Cardiac fibroblast (primary cell): ENCODE measurements around the gene DNM3.

Source experiments
- DNase-seq, 2 donors: peaks; one replicate each; pipeline versions ENCODE4 v3.0.0 to v3.0.0-alpha.2; 2010; ENCODE audit warnings: low read depth in 2 of 2
- H3K4me3 ChIP-seq, 2 donors: replicated peaks in 1 of 2; 1 replicate in 1 of 2; 2 replicates in 1 of 2; pipeline ENCODE4 v1.5.1; 2011; ENCODE audit warnings: low read depth in 2 of 2, low read length in 2 of 2, mild to moderate bottlenecking in 2 of 2, moderate library complexity in 1 of 2
- TF ChIP-seq, protein P1 (sequence below): IDR thresholded peaks from one replicate; pipeline ENCODE4 v1.5.1; 2011; ENCODE audit warnings: low read depth, mild to moderate bottlenecking, low read length, inconsistent platforms

The DNM3 gene

GRCh38 chr1:172083191-172083590, 241.9 kb downstream of the DNM3 start:
- TF ChIP-seq, protein P1, sequence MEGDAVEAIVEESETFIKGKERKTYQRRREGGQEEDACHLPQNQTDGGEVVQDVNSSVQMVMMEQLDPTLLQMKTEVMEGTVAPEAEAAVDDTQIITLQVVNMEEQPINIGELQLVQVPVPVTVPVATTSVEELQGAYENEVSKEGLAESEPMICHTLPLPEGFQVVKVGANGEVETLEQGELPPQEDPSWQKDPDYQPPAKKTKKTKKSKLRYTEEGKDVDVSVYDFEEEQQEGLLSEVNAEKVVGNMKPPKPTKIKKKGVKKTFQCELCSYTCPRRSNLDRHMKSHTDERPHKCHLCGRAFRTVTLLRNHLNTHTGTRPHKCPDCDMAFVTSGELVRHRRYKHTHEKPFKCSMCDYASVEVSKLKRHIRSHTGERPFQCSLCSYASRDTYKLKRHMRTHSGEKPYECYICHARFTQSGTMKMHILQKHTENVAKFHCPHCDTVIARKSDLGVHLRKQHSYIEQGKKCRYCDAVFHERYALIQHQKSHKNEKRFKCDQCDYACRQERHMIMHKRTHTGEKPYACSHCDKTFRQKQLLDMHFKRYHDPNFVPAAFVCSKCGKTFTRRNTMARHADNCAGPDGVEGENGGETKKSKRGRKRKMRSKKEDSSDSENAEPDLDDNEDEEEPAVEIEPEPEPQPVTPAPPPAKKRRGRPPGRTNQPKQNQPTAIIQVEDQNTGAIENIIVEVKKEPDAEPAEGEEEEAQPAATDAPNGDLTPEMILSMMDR: no peak
- no peak for DNase-seq

DNA sequence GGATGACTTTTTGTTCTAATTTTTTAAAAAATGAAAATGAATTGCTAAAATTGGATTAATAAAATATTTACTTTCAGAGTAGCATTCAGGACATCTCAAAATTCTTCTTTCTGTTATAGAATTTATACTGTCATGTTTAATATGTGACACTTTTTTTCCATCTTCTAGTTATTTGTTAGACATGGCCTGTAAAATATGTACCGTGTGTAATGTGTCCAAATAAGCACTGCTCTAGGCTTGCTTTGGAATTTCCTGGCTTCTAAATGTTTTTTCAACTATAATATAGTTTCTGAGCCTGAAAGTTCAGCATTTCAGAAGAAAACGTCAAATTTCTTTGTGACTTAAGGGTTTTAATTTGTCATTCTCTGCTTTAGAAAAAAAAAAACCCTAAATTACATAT, 243.6 kb downstream of the DNM3 start:
- no peak for DNase-seq
- TF ChIP-seq, protein P1: no peak

More at GRCh38 chr1:172083191-172083590, 241.9 kb downstream of the DNM3 start:
- H3K4me3 ChIP-seq: no peak overlapping the region

DNA sequence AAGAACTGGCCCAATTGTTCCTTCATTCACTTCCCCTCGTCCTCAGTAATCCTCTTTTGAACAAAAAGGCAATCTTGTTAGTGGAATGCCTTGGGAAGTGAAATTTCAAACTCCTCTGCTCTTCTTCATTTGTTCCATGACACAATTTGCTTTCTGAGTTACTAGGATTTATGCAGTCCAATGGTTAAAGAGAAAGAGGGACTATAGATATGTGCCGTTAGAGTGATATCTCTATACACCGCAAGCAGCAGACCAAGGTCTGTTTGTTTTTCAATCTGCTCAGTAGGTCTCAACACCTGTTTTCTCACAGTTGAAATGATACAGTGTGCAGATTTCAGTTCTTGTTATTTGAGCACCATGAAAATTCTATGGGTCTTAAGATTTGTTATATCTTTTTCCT, 244.0 kb downstream of the DNM3 start:
- TF ChIP-seq, protein P1: no peak
- no peak for DNase-seq
- H3K4me3 ChIP-seq: no peak overlapping the region

More for the DNA sequence above, 243.6 kb downstream of the DNM3 start:
- no peak overlapping the region for H3K4me3 ChIP-seq

DNA sequence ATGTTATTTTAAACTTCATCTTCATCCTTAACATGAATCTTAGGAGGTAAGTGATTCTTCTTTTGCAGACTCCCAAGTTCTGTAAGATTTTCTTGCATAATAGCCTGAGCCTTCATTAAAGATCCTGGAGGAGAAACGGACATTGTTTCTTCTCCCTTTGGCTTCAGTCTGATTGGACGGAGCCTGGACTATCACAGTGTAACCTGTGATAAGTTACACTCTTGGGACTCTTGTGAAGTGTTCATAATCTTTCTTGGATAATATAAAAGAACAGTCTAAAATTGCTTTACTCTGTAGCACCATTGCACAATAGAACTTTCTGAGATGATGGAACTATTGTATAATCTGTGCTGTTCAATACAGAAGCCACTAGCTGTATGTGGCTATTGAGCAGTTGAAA, 244.8 kb downstream of the DNM3 start:
- DNase-seq: no peak
- no peak overlapping the region for H3K4me3 ChIP-seq
- TF ChIP-seq, protein P1: no peak

DNA sequence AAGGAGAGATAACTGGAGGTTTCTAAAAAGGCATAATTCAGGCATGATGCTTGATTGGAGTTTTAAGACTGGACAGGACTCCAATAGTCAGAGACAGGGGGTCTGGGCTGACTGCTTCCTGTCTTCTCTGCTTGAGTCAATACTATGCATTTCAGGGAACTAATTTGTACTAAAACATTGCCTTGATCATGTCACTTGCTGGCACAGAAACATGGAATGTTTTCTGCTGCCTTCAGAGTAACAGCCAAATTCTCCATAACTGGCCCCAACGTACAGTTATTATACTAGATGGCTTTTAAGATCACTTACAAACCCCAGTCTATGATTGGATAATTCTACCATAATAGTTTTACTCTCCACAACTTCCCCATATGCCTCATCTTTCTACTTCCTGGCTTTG, 247.0 kb downstream of the DNM3 start:
- DNase-seq: no peak
- no peak overlapping the region for H3K4me3 ChIP-seq
- TF ChIP-seq, protein P1: no peak

- DNase-seq: peak; percentile 69 to 73
- no peak overlapping the region for H3K4me3 ChIP-seq
- TF ChIP-seq, protein P1: peak; percentile 80
Measured at GRCh38 chr1:172089768-172090510, 248.6 kb downstream of the DNM3 start.

DNA sequence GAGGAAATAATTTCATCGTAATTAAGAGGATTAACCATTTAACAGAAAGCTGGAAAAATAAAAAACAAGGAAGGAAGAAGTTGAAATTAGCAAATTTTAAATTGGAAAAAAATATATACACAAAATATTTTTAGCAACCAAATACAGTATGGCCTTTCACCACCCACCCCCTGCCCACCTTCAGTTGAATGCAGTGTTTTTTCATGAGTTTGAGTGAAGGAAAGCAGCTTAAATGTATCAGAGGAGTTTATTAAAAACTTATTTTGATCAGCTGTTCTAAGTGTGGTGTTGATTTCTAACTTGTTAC, 249.2 kb downstream of the DNM3 start:
- DNase-seq: no peak
- no peak overlapping the region for H3K4me3 ChIP-seq
- TF ChIP-seq, protein P1: no peak
